DMS53 (cell line): Measurements from ENCODE around the gene DNAJC4.

Experiments used
- DNase-seq: peaks from one replicate; lab custom pipeline; 2025; lab: John Stamatoyannopoulos, UW

The DNAJC4 gene

DNA sequence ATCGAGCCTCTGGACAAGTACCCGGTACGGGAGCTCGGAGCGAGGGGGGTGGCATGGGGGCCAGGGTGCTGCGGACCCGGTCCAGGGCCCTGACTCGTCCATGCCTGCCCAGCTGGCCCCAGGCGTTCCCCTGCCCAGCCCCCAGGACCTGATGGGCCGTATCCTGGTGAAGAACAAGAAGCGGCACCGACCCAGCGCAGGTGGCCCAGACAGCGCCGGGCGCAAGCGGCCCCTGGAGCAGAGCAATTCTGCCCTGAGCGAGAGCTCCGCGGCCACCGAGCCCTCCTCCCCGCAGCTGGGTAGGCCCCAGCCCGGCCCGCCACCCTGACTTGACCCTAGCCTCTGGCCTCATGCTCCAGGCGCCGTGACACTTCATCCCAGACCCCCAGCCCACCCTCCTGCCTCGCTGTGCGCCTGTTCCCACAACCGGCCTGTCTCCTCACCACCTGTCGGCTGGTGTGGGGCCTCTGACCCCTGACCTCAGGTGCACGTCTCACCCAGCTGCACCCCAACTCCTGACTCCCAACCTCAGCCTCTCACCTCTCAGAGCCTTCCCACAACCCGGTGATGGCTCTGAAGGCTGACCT lies 28.7 kb downstream of the DNAJC4 start:
- no peak for DNase-seq

DNA sequence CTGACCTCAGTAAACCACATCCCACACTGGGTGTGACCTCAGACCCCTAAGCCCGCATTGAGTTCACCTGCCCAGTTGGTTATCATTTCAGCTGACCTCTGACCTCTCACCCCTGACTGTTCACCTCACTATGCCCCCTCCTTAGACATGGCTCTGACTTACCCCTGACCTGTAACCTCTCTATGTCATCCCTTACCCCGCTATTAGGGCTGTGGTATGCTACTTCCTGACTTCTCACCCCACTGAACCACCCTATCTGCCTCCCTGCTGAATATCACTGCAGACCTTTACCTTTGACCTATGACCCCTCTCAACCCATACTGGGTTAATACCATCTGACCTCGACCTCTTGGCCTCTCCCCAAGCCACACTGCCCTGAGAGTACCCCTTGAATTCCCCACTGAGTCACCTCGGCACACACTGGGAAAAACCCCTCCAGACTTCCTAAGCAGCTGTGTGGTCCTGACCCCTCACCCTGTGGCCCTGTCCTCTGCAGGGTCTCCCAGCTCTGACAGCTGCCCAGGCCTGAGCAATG lies 29.3 kb downstream of the DNAJC4 start:
- no peak for DNase-seq

DNA sequence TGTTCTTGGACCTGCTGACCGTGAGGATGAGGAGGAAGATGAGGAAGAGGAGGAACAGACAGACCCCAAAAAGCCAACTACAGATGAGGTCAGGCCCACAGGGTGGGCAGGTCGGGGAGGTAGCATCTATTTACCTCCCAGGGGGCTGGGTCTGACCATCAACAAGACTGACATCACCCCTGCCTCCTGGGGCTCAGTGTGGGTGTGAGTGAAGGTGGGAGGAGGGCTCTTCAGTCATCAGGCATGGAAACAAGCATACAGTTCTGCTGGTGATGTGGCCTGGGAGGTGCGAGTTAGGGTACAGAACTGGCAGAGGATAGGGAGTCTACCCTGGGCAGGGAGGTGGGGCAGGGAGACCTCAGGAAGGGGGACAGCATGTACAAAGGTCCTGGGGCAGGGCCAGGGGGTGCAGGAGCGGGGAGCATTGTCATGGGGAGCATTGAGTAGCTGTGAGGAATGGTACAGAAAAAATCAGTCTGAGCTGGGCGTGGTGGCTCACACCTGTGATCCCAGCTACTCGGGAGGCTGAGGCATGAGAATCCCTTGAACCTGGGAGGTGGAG lies 29.9 kb downstream of the DNAJC4 start:
- DNase-seq, result no peak

DNA sequence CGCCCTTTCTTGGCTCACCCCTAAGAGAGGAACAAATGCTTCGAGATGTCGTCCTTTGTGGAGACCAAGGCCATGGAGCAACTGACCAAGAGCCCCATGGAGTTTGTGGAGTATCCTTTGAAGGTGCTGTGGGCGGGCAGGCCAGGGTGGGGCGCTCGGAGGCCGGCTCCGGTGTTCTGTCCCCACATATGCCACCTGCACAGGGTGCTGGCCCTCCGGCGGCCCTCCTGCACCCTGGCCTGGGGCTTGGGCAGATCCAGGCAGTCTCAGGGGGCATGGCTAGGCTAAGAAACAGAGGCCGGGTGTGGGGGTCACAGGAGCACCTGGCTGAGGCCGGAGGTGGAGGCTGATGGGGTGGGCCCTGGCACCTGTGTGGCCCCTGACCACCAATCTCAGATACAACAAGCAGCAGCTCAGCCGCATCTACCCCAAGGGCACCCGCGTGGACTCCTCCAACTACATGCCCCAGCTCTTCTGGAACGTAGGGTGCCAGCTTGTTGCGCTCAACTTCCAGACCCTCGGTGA lies 31.3 kb downstream of the DNAJC4 start:
- DNase-seq, result no peak

DNA sequence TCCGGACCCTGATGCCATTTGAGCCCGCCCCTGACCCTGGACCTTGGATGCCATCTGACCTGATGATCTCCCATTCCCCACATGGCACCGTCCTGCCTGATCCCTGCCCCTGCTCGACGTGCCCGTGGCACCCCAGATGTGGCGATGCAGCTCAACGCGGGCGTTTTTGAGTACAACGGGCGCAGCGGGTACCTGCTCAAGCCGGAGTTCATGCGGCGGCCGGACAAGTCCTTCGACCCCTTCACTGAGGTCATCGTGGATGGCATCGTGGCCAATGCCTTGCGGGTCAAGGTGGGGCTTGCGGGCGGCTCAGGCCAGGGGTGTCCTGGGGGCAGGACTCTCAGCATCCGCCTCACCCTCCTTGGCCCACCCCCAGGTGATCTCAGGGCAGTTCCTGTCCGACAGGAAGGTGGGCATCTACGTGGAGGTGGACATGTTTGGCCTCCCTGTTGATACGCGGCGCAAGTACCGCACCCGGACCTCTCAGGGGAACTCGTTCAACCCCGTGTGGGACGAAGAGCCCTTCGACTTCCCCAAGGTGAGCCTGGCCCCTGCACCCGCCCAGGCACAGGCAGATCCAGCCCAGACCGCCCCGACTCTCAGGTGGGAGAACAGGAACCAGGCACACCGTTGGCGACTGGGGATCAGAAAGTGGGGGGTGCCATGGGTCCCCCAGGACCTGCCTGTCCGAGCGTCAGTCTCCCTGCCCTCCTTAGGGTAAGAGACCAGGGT lies 32.1 kb downstream of the DNAJC4 start:
- DNase-seq, result no peak

DNA sequence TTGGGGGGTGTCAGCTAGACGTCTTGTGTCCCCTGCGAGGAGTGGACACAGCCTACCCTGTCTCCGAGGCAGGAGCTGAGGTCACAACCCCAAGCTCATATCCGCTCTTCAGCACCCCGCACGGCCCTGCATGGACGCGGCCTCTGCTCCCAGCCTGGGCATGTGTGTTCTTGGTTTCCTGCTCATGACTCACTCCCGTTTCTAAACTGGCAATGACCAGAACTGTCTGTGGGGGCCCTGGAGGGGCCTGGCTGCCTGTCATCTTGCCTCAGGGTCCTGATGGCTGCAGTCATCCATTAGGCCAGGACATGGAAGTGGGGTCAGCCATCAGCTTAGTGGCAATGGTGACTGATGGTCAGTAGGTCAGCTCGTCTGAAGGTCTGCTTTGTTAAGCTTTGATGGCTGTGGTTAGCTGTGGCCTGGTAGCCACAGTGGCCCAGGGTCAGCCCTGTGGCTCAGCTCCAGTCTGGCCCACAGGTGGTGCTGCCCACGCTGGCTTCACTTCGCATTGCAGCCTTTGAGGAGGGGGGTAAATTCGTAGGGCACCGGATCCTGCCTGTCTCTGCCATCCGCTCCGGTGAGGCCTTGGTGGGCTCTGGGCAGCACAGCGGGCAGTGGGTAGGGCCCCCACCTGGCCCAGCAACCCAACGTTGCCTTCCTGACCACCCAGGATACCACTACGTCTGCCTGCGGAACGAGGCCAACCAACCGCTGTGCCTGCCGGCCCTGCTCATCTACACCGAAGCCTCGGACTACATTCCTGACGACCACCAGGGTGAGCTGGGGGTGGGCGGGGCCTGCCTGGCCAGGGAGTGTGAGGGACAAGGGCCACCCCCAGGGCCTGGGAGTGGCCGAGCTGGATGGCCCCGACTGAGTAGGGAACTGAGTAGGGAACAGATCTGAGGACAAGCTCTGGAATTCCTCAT lies 32.9 kb downstream of the DNAJC4 start:
- DNase-seq, result no peak

DNA sequence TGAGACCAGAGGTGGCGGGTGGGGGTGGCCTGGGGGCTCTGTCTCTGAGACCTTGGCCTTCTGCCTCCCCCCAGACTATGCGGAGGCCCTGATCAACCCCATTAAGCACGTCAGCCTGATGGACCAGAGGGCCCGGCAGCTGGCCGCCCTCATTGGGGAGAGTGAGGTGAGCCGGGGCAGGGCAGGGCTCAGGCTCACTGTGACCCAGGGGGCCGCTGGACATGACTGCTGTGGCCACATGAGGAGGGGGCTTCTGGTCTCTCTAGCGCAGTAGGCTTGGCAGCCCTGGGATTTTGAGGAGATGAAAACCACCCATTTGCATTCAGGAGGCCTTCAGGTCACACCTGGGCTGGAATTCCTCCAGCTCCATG lies 33.6 kb downstream of the DNAJC4 start:
- DNase-seq, result no peak

DNA sequence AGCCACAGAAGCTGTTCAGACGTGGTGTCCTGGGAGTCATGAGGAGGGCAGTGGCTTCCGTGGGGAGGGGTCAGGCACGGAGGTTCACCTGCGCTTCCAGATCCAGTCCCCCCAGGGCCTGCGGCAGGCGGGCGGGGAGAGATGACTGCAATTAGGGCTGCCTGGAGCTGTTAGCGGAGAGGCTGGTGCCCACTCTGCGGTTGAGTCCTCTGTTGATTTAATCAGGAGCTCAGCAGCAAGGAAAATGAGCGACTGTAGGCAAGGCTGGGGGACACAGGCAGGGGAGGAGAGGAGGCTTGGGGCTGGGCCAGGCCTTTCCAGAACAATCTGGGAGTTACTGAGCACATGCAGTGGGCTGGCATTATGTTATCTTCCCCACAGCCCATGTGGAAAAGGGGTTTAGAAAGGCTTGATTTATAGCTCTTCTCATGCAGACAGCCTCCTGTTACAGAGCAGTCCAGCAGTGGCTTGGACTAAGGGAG lies 34.1 kb downstream of the DNAJC4 start:
- DNase-seq, result no peak

DNA sequence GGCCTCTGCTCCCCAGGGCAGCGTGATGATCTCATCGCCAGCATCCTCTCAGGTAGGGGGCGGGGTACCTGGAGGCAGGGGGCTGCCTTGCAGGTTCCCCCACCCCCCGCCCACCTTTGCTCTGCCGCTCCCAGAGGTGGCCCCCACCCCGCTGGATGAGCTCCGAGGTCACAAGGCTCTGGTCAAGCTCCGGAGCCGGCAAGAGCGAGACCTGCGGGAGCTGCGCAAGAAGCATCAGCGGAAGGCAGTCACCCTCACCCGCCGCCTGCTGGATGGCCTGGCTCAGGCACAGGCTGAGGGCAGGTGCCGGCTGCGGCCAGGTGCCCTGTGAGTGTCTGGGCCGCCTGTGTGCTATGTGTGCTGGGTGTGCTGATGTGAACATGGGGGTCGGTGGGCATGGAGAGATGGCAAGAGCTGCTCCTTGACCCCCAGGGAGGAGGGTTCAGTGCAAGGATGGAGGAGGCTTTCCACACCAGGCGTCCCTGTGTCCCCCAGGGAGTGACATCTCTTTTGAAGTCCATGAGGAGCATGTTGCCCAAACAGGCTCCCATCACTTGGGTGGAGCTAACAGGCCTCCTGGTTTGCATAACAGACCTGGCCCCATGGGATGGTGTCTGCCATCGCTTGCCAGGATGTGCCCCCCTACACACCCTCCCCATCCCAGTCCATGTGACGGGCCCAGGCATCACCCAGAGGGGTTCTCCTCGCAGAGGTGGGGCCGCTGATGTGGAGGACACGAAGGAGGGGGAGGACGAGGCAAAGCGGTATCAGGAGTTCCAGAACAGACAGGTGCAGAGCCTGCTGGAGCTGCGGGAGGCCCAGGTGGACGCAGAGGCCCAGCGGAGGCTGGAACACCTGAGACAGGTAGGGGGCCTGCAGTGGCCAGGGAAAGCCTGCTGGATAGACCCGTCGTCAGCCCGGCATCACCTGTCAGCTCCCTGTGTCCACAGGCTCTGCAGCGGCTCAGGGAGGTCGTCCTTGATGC lies 35.1 kb downstream of the DNAJC4 start:
- no peak for DNase-seq

DNA sequence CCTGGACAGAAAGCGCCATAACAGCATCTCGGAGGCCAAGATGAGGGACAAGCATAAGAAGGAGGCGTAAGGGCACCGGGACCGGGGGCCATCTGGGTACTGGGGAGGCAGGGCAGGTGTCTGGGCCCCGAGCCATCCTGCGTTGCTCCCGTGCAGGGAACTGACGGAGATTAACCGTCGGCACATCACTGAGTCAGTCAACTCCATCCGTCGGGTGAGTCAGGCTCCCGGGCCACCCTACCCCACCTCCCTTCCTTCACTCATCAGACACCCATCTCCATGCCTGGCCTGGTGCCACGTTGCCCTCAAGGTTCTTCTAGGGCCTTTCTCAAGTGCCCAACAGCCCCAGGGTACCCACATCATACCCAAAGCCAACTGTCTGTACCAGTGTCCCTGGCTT lies 36.0 kb downstream of the DNAJC4 start:
- no peak for DNase-seq

DNA sequence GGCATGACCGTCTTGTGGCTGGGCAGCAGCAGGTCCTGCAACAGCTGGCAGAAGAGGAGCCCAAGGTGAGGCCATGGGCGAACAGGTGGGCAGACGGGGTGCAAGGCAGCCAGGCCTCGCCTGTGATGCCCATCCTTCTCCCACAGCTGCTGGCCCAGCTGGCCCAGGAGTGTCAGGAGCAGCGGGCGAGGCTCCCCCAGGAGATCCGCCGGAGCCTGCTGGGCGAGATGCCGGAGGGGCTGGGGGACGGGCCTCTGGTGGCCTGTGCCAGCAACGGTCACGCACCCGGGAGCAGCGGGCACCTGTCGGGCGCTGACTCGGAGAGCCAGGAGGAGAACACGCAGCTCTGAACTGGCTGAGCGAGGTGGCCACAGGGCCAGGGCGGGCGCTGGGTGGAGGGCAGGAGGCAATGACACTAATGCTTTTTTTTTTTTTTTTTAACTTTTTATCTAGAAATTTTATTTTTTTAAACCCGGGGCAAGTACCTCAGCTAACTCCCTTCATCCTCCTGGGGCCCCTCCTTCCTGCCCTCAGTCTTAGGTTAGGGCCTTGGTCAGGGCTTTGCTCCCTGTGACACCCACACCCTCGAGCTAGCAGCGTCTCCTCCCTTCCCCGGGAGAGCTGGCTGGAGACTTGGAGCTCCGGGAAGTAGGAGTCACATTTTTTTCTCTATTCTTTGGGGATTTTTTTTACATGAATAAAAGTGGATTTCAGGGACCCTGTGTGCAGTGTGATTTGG lies 37.0 kb downstream of the DNAJC4 start:
- DNase-seq, result no peak

DNA sequence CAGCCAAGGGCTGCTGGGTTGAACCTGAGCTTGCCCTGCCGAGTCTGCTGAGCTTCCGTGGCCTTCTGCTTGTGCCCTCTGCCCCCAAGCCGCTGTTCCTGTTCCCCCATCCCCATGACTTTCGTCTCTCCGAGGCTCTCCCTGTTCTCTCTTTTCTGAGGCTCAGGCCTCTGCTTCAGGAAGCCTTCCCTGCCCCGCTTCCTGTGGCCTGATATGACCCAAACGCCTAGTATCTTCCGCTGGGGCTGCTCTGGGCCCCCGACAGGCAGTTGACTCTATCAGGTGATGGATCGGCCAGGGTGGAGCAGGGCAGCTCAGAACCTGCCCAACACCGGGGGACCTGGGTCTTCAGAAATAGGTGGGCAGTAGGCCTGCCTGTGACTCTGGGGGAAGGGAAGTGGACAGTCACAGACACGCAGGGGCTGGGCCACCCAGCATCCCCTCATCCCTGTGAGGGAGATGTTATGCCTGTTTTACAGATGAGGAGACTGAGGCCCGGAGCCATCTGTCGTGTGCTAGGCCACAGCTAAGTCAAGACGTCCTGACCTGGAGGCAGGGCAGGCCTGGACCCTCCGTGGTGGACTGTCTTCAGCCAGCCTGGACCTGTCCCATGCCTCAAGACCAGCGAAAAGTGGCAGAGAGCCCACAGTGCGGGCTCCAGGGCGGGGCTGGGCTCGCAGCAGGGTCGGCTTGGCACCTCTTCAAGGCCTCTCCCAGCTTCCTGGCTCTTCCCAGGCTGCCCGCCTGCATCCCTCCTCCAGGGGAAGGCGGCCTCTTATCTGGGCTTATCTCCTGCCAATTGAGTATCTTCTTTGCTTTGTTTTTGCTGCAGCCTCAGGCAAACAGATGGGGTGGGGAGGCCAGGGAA lies 37.9 kb downstream of the DNAJC4 start:
- DNase-seq, result peak; percentile 65

DNA sequence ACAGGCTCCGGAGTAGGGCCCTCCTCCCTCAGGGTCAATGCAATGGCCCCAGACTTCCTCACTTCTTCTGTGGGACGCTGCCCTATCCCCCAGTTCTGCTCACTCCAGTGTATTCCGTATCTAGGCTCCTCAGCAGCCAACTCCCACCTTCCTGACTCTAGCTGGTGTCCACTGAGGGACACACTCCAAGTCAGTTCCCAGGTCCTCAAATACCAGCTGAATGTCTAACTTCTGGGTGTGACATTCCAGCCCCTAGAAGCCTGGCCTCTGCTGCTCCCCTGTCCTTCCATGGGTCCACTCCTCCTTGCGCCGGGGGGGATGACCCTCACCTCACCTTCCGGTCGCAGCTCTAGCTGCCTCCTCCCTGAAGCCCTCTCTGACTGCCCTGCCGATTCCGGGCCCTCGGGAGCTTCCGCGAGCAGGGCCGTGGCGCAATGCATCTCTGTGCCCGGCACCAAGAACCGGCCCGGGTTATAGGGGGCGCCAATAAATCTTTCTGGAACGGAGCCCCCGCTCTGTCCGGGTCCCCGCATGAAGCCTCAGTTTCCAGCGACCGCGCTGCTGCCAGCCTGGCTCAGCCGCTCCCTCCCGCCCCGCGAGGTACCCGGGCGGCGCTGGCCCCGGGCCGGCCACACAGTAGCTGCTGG lies 38.7 kb downstream of the DNAJC4 start:
- peak; percentile 86 for DNase-seq

DNA sequence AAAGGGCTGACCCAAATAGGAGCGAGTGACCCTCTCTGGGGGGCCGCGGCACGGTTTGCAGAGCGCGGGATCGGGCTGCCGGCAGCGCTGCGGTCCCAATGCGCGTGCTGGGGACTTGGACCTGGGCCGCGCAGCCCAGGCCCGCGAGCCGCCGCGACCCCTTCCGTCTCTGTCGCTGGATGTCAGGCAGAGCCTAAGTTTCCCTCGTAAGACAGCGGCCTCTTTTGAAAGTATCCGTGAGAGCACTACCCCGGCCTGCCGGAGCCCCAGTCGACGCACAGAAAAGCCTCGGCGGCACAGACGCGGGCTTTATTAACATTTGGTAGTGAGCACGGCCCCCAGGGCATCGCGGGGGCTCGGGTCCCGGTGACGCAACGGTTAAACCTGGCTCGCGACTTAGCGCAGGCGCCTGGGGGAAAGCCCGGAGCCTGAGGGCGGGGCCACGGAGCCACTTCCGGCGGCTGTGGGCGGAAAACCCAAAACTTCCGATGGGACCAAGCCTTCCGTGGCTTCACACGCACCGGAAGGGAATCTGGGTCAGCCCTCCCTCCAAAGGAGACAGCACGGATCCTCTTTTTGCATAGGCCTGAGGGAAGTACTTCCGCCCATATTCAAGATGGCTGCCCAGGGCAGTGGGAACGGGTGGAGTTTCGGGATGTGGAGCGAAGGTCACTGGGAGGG lies 39.3 kb downstream of the DNAJC4 start:
- peak; percentile 100 for DNase-seq

DNA sequence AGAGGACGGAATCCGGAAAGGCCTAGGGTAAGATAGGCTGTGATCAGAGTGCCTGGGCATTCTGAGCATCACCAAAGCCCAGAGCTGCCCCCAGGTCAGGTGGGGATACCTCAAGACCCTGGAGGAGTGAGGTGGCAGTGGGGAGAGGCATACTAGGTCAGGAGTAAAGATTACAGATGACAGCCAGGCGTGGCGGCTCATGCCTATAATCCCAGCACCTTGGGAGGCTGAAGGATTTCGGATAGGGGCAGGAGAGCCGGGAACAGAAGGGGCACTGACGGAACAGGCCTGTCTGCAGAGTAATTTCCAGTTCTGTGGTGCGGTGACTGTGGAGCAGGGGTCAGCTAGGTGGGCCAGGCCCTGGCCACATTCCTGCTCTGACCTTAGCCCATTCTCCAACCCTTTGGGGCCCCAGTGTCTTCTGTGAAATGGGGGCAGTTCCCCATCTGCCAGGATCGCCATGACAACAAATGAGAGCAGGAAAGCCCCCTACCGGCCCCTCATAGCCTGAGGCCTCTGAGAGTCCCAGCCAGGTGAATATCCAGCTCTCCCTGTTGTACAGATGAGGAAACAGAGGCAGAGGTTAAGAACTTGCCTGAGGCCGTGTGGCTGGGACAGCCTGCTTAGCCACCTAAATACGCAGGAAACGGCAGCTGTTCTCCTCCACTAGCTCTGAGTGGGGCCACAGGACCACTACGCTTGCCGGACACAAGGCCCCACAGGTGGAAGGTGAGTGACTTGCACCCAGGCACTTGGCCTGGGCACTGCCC lies 44.9 kb downstream of the DNAJC4 start:
- DNase-seq, result no peak

DNA sequence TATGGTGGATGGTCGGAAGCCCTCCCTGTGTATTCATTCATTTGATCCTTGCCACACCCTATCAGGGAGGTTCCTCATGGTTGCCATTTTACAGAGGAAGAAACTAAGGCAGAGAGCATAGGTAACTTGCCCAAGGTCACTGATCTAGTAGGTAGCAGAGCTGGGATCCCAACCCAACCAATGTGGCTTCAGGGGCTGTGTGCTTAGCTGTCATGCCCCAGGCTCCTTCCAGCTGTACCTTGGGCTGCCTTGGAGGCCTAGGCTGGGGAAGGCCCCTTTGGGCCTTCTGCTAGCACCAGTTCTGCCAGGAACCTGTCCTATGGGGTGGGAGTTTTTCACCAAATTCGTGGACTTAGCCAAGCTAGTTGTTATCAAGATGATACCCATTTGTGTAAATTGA lies 45.5 kb downstream of the DNAJC4 start:
- no peak for DNase-seq
